Fibroblast of mammary gland (primary cell): ENCODE results near the gene GRK5.
"Not testable (repeated sequence)": the region's sequence is repeated elsewhere in the genome, so short reads cannot be mapped to it uniquely, and the experiment has no call there.

Experiments used
- DNase-seq: peaks from one replicate; pipeline ENCODE4 v3.0.0-alpha.2; 2010; ENCODE audit warnings: low read depth
- H3K4me3 ChIP-seq: 2 replicates; pipeline ENCODE4 v1.5.1; 2011; ENCODE audit warnings: low read depth, mild to moderate bottlenecking, low read length, moderate library complexity; ENCODE audit not compliant: control insufficient read depth
- TF ChIP-seq, protein P1 (sequence below): conservative IDR thresholded peaks from 2 replicates; pipeline ENCODE4 v1.5.1; 2011; ENCODE audit warnings: low read depth, low read length, inconsistent platforms; ENCODE audit not compliant: control insufficient read depth, insufficient read depth

GRK5 gene

DNA sequence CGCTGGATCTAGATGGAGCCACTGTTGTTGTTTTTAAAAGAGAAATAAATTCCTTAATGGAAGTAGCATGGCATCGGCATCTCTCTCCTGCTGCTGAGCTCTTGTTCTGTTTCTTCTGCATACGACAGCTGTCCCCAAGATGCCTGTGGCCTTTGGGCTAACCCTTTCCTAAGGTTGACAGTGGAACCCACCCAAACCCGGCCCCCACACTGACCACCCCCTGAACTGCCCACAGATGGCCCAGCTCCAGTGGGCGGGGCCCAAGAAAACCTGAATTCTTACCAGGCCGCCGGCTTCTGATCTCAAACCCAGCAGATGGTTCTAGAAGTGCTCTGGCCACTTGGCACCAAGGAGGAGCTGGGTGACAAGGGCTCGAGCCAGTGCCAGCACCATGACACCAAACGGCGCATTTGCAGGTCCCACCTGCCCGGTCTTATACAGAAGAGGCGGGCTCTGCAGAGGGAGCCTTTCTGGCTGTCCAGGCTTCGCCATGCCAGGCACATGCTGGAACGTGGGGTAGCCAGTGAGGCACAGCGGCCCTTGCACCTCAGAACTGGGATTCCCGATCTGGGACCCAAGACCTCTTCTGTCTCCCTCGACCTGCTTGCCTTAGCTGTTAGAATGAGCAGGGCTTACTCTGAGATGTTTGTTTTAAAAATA lies 252.4 kb downstream of the GRK5 start:
- TF ChIP-seq, protein P1, sequence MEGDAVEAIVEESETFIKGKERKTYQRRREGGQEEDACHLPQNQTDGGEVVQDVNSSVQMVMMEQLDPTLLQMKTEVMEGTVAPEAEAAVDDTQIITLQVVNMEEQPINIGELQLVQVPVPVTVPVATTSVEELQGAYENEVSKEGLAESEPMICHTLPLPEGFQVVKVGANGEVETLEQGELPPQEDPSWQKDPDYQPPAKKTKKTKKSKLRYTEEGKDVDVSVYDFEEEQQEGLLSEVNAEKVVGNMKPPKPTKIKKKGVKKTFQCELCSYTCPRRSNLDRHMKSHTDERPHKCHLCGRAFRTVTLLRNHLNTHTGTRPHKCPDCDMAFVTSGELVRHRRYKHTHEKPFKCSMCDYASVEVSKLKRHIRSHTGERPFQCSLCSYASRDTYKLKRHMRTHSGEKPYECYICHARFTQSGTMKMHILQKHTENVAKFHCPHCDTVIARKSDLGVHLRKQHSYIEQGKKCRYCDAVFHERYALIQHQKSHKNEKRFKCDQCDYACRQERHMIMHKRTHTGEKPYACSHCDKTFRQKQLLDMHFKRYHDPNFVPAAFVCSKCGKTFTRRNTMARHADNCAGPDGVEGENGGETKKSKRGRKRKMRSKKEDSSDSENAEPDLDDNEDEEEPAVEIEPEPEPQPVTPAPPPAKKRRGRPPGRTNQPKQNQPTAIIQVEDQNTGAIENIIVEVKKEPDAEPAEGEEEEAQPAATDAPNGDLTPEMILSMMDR = no peak
- DNase-seq = no peak
- no peak overlapping the region for H3K4me3 ChIP-seq

DNA sequence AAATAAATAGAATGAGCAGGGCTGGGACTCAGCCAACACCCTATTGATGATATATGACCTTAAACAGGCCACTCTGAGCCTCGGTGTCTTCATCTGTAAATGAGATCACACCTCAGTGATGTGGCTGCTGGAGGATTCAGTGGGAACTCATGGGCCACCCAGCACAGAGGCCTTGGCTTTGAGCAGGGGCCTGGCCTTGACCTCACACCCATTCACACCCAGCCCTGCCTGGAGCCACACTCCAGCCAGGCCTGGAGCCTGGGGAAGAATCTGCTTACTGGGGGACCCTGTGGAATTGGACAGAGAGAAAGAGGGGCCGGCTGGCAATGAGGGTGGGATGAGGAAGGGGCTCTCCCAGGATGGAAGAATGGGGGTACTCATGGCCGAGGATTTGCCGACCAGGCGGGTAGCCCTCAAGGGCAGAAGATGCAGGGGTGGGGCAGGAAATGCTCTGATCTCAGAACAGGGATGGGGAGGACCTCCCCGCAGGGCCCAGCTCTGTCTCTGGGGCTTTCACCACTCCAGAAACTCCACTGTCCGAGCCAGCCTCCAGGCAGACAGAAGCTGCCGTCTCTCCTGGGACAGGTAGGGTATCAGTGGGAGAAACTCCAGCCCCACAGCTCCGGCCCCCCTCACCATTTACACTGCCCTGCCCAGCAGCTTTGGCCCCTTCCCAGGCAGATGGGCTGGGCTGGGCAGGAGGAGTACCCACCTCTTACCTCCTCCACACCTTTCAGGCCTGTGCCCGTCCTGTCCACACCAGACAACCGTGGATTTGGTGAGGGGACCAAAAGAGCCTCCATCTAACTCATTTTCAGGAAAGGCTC lies 253.2 kb downstream of the GRK5 start:
- TF ChIP-seq, protein P1 = no peak
- no peak for DNase-seq

DNA sequence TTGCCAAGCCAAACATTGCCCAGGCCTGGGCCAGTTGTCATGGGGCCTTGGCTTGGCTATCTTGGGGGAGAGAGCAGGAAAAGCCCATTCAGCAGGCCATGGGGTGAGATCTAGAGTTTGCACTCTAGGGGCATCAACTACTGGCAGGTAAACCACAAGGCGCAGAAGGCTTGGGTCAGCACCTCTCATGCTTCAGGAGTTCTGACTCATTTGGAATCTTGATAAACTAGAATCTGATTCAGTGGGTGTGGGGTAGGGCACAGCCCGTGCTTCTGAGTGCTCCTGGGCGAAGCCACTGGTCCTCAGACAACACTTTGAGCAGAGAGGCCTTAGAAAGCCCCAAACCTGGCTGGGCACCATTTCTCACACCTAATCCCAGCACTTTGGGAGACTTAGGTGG lies 254.0 kb downstream of the GRK5 start:
- no peak for DNase-seq
- TF ChIP-seq, protein P1 = no peak
- H3K4me3 ChIP-seq = no peak overlapping the region

More for the DNA sequence above, 253.2 kb downstream of the GRK5 start:
- H3K4me3 ChIP-seq = no peak overlapping the region

DNA sequence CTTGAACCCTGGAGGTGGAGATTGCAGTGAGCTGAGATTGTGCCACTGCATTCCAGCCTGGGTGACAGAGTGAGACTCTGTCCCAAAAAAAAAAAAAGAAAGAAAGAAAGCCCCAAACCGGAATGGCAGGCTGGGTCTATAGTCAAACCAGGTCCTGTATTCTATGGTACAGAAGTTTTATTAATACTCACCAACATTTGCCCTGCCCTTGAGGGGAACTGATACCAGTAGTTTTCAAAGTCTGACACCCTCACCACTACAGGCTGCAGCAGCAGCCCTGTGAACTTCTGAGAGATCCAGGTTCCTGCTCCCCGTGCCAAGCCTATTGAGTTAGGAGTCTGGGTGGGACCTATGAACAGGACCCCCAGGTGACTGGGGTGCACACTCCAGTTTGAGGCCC lies 254.6 kb downstream of the GRK5 start:
- no peak overlapping the region for H3K4me3 ChIP-seq
- TF ChIP-seq, protein P1 = no peak

DNA sequence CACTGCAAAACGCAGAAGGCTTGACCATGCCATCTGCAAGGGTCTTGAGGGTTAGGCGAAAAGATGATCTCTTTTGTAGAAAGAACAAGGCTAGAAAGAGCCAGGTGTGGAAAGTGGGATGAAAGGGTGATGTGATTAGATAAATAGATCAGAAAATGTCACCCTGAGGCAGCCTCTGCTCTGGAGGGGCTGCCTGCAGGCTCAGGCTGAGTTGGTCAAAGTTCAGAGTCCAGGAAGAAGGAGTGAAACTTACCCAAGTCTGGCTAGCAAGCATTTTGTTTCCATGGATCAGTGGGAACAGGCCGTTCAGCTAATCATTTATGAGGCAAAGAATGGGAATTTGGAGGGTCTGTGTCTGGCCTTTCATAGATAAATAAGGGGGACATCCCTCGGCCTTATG lies 255.4 kb downstream of the GRK5 start:
- no peak for DNase-seq
- TF ChIP-seq, protein P1 = no peak
- H3K4me3 ChIP-seq = no peak overlapping the region

More for the DNA sequence above, 254.6 kb downstream of the GRK5 start:
- no peak for DNase-seq

DNA sequence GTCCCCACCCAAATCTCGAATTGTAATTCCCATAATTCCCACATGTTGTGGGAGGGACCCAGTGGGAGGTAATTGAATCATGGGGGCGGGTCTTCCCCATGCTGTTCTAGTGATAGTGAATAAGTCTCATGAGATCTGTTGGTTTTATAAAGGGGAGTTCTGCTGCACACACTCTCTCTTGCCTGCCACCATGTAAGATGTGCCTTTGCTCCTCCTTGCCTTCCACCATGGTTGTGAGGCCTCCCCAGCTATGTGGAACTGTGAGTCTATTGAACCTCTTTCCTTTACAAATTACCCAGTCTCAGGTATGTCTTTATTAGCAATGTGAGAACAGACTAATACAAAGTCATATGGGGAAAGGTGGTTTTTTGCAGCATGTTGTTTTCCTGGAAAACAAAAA lies 255.8 kb downstream of the GRK5 start:
- not testable (repeated sequence) for H3K4me3 ChIP-seq, DNase-seq

DNA sequence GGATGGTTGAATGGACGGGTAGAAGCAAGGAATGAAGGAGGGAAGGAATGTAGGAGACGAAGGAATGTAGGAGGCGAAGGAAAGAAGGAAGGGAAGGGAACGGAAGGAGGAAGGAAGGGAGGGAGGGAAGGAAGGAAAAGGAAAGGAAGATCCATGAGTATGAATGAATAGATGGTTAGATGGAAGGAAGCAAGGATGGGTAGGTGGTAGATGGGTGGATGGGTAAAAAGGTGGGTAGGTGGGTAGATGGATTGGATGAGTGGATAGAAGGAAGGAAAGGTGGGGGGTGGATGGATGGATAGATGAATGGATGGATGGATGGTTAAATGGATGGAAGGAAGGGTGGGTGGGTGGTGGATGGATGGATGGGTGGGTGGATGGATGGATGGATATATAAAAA lies 257.7 kb downstream of the GRK5 start:
- TF ChIP-seq, protein P1 = no peak
- no peak for DNase-seq
- no peak overlapping the region for H3K4me3 ChIP-seq
